ENCODE measurements around the gene XRCC4.

Gene XRCC4

DNA sequence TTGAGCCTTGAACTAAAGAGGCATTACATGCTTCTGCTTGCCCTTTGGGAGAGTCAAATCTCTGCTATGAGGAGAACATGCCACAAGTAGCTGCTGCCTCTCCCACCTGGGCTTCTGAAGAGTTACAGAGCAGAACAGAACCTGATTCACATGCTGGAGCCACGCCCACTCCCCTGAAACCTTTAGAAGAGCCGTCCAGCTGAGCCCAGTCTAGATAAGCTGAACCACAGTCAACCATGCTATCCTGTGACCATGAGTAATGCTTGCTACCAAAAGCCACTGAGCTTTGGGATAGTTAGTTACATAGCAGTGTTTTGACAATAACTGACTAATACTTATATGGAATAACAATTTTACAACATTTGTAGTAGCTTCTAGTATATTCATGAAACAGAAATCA is 283.2 kb downstream of the XRCC4 start:
- no peak for DNase-seq

DNA sequence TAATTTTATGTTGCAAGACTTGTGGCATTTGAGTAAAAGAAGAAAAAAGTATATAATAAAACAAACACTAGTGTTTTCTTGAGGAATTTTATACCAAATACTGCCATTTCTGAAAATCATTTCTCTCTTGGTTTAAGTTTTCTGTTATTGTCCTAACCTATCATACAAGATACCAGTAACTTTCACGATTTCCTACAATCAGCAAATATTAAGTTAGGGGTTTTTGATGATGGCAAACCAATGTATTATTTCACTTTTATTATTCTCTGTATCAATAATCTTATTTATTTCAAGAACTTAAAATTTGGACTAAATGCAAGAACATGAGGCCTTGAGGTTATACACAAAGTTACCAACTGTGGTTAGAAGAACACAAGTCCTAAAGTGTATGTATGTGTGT is 285.2 kb downstream of the XRCC4 start:
- no peak for DNase-seq

DNA sequence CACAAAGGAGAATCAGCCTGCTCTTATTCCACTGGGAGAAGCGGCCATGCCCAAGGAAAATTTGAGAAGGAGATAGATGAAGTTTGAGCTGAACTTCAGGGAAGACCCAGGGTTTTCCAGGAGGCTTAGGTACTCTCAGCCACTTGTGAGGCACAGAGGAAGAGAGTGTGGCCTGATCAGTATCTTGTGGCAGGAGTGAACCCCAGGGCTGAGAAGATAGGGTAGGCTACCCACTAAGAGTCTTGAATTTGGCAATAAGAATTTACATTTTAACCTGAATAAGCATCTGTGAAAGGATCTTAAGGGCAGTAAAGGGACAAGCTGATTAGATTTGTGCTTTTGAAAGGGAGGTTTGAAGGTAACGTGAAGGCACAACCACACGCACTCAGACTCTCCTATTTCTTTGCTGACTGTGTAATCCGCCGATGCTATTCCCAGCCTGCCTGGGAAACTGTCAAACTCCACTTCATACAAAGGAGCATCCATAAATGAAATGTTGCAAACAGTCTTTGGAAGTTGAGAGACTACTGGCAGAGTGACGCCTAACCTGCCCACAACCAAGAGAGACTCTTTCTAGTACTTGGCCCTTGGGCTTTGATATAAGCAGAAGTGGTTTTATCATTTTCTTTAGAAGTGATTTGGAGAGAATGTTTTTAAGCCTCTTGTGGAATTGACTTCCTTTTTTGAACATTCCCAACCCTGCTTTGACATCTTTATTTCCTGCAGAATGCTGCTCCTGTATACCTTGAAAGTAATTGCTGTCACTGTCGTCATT is 286.0 kb downstream of the XRCC4 start:
- DNase-seq: peak; percentile 10

DNA sequence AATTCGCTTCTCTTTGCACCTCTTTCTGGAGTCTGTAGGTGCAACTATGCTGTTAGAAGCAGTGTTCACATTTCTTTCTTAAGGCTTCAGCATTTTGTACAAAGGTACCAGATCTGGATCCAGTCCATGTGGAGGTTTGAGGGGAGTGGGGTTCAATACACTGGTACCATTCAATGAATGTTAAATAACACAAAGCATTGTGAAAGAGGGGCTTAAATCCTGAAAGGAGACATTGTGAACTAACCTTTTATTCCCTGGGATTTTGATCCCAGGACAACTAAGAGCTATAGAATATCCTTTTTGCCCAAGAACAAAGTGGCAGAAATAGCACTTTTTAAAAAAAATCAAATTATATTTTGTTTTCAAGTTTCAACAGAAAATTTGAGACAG is 286.5 kb downstream of the XRCC4 start:
- no peak for DNase-seq

DNA sequence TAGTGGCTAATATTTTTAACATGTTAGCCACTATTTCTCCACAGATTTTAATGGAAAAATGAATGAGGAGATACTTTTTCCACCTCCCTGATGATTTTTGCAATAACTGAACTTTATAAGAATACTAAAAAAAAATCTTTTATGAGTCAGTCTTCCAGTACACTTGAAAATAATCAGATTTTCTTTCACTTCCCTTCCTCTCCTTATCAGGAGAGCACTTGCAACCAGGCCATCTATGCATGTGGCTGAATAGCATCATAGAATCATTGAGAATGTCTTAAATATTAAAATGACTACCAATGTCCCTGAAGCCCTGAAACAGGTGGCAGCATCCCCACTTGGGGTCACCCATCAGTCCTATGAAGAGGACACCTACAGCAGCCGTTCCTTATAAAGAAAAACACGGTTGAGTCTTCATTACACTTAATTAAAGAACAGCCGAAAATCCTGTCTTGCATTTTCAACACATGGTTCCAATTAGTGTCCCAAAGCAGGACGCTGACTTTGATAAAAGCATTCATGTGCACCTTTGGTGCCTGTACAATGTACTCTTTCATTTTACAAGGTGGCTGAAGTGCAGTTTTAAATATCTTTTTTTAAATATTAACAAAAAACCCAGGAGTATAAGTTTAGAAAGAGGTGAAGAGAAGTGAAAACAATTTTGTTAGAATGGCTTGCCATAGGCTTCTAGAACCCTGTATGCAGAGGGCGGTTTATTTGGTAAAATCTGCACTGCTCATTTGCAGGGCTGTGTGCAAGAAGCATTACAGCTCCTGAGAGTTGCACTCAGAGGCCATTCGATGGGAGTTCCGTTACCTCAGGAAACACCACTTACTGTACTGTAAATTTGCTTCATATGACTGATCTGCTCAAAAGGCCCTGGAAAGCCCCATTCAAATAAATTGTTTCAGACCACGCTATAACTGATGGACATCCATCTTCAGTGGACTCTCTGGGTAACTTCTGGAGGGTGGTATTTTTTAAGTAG is 287.3 kb downstream of the XRCC4 start:
- no peak for DNase-seq

DNA sequence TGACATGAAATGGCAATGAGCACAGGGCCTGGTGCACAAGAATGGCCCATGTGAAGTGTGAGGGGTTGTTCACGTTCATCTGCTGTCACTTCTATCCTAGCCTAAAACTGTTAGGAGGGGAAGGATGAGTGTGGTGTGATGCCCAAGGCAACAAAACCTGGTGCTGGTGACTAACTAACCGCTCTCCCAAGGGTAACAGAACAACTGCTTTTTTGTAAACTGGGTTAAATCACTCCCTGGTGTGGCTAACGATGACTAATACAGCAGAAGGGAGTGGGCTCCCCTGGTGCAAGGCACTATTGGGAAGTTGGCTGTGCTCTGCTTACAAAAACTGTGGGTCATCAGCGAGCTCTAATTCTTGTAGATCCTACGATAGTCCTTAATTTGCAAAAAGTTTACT is 291.0 kb downstream of the XRCC4 start:
- DNase-seq: peak in 1 of 2 experiments; percentile 30

DNA sequence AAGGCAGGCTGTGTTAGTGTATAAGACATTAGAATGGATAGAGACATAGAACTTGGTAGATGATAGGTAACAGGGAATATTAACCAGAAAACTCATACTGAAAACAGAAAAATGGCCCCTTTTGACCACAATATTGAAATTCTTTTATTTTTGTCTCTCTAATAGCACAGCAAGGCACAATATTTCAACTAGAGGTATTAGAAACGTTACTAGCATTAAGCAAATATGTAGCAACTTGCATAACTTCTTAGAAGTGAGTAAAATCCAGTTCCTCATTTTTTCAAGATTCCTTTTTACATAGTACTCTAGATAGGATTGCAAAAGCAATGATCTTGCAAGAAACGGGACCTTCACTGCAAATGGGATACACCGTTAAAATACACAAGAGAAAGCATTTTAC is 291.5 kb downstream of the XRCC4 start:
- peak; percentile 69 to 77 for DNase-seq

DNA sequence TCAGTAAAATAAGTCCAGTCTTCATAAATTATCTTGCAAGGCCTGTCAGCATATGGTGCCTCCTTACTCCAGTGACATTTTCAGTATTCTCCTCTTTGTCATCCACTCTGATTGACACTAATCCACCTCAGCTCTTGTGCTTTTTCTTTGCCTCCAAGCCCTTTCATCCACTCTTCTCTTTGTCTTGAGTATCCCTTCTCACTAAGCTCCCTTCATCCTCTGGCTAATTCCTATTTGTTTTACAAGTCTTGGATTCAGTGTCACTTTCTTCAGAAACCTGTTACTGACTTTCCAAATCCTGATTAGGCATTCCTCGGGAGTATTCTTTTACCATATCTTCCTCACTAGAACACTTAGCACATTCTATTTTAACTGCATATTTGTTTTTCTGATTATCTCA is 293.6 kb downstream of the XRCC4 start:
- DNase-seq: no peak

DNA sequence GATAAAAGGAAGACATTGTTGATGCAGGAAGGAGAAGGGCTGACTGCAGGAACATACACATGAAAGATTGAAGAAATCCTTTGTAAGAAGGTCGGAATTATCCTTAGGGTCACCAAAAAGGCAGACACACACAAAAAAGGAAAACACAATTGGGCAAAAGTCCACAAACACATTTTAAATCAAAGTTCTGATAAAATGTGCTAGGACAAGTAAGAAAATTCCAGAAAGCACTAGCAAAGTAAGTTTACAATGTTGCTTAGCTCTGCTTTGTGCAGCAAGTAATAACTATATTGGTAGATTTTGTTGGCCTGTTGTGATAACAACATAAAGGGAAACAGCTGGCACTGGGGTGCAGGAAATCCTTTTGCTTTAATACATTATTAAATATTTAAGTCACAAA is 294.4 kb downstream of the XRCC4 start:
- no peak for DNase-seq

DNA sequence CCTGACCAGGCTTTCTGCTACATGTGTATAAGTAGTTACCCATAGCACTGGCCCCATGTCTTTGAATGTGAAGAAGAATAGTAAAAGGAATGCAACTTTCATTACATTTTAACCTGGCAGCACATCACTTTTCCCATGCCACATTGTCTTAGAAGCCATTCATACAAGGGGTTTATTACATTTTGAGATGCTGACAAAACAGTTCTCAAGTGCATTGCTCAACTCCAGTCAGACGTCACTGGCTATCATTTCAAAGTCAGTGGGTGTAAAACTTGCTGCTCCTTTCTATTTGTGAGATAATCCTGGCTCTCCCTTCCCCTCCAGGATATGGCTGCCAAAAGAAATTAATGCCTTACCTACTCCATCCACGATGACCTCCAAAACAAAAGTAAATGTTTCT is 297.2 kb downstream of the XRCC4 start:
- DNase-seq: no peak

DNA sequence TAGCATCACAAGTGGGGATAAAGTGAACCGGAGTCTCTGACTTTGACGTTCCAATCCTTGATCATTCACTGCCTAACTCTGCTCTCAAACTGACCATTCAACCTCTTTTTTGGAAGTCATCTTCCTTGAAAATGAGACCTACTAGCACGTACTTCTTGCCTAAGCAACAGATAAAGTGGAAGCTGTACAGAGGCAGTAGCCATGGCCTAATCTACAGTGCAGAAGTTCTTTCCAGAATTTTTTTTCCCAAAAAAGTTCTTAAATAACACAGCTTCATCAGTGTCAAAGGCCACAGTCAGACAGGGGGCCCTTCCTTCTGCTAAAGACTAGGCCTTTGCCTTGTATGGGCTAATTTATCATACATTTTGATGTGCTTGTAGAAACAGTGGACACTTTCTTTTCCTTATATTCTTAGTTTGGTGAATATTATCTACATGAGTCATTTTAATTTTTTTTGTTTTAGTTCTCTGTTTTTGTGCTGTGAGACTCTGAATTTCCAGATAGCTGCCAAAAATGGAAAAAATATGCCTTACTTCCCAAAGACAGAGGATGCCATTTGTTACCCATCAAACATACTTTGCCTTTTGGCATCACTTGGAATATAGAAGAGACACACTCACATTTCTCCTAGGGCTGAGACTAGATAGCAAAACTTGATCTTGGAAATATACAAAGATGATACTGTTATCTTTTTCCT is 297.9 kb downstream of the XRCC4 start:
- DNase-seq: no peak

DNA sequence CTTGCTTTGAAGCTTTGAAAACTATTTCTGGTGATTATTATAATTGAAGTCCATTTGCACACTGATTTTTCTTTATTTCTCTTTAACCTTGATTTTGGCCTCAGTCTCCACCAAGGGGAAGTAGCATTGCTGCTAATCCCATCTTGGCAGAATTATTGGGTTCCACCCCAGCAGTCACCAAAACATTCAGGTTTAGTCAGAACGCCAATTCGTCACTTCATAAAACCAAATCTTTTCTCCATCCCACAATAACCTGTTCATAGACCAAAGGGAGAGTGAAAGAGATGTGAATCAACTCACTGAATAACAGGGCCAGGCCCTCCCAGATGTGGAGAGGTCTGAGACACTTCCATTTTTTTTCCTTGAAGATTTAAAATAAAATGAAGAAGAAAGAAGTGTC is 299.1 kb downstream of the XRCC4 start:
- DNase-seq: no peak

DNA sequence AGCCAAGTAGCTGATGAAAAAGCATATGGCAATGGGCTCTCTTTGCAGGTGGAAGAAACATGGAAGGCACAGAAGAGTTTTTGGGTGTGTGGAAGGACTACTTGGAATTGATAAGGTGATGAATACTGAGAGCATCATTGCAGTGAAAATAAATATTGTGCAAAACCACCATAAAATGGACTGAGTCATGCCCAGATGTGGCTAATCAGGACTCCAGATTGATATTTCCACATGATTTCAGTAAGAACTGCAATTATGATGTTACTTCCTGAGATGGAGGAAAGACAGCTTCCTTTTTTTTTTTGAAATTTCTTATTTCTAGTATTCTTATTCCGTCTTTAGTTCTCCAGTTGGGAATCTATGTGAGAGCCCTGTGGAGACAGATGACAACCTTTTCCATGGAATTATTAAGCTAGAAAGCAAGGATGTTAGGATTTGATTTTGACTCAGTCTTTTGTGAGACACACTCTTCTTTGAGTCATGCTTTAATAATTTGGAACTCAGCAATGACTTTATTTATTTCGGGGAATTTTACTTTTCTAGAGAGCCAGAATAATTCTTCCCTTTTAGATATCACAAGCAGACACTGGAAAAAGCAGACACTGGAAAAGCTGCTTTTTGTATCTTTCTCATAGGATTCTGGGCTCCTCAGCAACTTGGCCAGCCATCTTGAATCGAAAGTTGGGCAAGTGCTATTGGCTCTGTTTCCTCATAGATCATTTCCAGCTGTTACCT is 300.0 kb downstream of the XRCC4 start:
- no peak for DNase-seq

DNA sequence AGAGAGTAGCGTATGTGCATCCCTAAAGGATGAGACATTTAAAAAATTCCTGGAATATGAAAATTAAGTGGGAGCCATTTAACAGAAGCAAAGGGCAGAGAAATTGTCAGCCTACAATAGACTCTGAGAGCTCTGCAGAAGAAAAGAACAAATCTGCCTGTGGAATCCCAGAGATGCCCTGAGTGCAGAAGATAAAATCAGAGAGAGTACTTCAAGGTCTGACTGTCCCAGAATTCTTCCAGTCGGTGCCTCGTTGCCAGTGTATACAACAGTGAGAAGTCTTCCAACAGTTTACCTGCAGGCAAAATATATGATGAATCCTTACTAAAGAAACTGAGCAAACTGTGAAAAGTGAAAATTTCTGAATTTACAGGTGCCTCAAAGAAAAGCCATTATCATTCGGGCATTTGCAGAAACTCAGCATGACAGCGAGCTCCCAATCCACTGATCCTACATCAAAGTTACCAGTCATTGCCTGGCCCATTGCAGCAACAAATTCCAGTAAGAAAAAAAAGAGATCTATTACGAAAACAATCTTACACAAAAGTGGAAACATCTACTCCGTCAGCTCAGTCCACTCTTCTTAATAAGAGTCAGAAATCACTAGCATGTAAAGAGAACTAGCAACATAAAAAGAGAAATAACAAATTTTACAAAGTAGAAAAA is 301.4 kb downstream of the XRCC4 start:
- no peak for DNase-seq

DNA sequence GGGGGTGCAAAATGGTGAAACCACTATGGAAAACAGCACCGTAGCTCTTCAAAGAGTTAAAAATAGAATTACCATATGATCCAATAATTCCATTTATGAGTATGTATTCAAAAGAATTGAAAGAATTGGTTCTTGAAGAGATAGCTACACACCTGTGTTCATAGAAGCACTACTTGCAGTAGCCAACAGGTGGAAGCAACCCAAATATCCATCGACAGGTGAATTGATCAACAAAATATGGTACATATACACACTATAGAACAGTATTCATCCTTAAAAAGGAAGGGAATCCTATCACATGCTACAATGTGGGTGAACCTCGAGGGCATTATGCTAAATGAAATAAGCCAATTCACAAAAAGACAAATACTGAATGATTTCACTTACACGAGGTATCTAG is 308.5 kb downstream of the XRCC4 start:
- no peak for DNase-seq

DNA sequence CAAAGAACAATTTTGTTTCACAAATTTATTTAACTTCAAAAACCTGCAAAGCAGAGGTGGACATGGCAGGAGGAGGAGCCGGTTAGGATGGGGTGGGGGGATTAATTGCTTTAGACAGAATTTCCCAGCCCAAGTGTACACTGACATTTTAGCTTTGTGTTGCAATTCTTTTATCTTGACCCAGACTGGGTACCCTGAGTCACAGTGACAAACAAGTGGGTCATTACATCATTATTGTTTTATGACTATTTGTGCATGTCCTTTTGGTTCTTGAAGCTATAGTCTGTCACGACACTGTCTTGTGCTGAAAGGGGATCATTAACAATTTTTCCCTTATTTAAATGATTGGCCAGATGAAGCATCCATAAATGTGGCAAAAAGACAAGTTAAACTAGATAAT is 309.7 kb downstream of the XRCC4 start:
- no peak for DNase-seq

DNA sequence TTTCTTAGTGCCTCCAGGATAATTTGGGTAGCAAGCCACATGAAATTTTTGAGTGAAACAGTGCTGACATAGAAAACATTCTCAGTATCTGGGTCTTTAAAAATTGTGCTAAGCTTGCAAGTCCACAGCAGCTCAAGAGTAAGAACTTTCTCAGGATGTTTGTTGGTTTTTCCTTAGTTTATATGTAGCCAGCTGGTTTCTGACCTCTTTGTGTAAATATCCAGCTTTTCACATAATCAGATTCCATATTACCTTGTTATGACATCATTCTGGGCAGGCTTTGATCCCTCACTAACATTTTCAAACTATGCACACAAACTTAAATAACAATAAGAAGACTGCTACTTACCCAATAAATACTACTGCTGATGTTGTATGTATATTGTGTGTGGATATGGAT is 311.3 kb downstream of the XRCC4 start:
- DNase-seq: no peak

DNA sequence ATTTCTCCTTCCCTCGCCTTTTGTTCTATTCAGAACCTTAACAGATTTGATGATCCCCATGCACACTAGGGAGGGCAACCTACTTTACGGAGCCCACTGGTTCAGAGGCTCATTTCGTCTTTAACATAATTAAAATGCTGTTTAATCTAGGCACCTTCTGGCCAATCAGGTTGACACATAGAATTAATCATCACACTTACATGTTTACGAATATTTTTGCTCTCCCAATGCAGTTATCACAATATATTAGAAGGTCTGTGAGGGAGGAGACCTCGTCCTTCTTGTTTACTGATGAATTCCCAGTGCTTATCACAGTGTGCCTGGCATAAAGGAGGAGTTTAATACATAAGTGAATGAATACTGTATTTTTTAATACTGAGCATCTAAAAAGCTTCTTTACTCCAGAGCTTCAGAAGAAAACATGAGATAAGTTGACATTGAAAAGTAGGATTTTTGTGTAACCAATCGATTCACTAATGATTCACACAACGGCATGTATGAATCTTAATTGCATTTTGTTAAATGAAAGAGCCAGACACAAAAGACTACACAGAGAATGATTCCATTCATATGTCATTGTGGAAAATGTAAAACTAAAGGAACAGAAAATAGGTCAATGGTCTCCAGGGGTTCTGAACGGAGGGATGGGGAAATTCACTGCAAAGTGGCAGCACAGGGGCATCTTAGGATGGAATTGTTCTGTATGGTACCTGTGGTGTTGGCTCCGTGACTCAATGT is 315.6 kb downstream of the XRCC4 start:
- no peak for DNase-seq

DNA sequence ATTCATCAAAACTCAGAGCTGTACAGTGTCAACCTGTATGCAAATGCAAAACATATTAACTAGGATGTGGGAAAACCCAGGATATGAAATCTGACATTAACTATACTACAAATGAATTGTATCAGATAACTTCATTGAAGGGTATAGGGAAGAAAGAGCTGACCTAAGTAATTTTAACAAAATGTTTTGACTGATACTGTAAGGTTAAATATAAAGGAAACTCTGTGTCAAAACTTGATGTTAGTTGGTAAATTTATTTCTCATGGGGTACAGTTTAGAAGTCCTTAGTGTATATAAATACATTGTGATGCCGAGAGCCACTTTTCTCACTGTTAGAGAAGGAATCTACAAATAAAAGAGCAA is 316.1 kb downstream of the XRCC4 start:
- no peak for DNase-seq

DNA sequence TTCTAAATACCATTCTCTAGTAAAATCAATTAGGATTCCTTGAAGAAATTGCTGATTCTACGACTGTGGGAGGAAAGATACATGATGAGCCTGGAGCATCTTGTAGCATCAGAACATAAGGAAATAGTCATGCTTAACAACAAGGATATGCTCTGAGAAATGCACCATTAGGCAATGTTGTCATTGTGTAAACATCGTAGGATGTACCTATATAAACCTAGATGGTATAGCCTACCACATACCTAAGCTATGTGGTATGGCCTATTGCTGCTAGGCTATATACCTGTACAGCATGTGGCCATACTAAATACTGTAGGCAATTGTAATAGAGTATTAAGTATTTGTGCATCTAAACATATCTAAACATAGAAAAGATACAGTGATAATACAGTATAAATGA is 316.8 kb downstream of the XRCC4 start:
- no peak for DNase-seq

DNA sequence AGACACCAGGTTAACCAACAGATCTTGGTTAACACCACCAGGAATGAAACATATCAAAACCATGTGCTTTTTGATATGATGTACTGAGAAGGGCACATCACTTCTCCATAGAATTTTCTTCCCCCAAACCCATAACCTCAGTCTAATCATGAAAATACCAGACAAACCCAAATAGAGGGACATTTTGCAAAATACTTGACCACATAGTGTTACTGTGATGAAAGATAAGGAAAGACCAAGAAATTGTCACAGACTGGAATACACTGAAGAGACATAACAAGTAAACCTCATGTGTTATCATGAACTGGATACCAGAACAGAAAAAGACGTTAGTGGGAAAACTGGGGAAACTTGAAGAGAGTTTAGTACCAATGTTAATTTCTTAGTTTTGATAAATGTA is 319.3 kb downstream of the XRCC4 start:
- no peak for DNase-seq

DNA sequence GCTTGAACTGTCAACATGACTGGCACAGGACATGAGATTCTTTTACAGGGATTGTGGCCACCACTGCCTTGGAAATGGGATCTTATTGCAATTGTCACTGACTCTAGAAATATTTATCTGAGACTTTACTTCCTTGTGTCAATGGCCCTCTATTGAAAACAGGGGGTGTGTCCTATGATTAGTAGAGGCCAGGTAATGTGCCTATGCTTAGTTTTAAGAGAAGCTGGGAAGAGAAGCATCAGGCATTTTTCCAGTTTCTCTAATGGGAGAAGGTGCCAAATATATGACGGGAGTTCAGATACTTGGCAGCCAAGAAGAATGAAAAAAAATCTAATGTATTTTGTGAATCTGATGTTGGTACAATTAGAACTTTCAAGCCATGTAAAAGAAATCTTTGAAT is 320.3 kb downstream of the XRCC4 start:
- DNase-seq: no peak
